Keratinocyte (primary cell): ENCODE measurements around the gene LDLRAD4. TPM values are rescaled to one million over a fixed set of nuclear protein-coding genes. Genes with fewer than 3 reads are reported as not detected.

Source experiments
- DNase-seq: peaks from one replicate; pipeline ENCODE4 v3.0.0-alpha.2; 2011; ENCODE audit warnings: low read depth, missing footprints, low spot score
- FAIRE-seq: peaks from 2 replicates; lab custom pipeline; 2011; peaks lifted over from hg19 to GRCh38; lab: Jason Lieb, UNC
- H2AFZ ChIP-seq: 2 replicates; pipeline ENCODE4 v1.6.0; 2012; ENCODE audit warnings: low read length, control low read depth, inconsistent platforms; ENCODE audit not compliant: control insufficient read depth
- H3K27ac ChIP-seq: 2 replicates; pipeline ENCODE4 v1.5.1; 2011; ENCODE audit warnings: low read length; ENCODE audit not compliant: control insufficient read depth, insufficient read depth
- H3K27me3 ChIP-seq: 3 replicates; pipeline ENCODE4 v1.6.0; 2011; ENCODE audit warnings: low read length; ENCODE audit not compliant: control insufficient read depth, insufficient read depth; ENCODE audit errors: extremely low read depth
- H3K36me3 ChIP-seq, 2 experiments: 2 replicates in 1 of 2; 3 replicates in 1 of 2; pipeline ENCODE4 v1.5.1; 2011; ENCODE audit warnings: low read length in 2 of 2, mild to moderate bottlenecking in 1 of 2; ENCODE audit not compliant: control insufficient read depth in 2 of 2, insufficient read depth in 2 of 2; ENCODE audit errors: extremely low read depth in 1 of 2
- H3K4me1 ChIP-seq: 3 replicates; pipeline ENCODE4 v1.5.1; 2011; ENCODE audit warnings: low read length; ENCODE audit not compliant: control insufficient read depth, insufficient read depth; ENCODE audit errors: extremely low read depth
- H3K4me2 ChIP-seq: 3 replicates; pipeline ENCODE4 v1.6.0; 2011; ENCODE audit warnings: low read depth, low read length; ENCODE audit not compliant: control insufficient read depth, insufficient read depth; ENCODE audit errors: extremely low read depth
- H3K4me3 ChIP-seq, 3 experiments: fragments of 200-600 bp in 1 of 3; sonication (generic) in 1 of 3; 2 replicates in 2 of 3; 3 replicates in 1 of 3; pipeline ENCODE4 v1.5.1; 2011 to 2016; ENCODE audit warnings: low read length in 3 of 3, mild to moderate bottlenecking in 3 of 3, control low read depth in 2 of 3, inconsistent platforms in 1 of 3, low read depth in 1 of 3, mixed read lengths in 1 of 3, mixed run types in 1 of 3, moderate library complexity in 1 of 3; ENCODE audit not compliant: control insufficient read depth in 2 of 3, insufficient read depth in 2 of 3; ENCODE audit errors: extremely low read depth in 1 of 3
- H3K79me2 ChIP-seq: 2 replicates; pipeline ENCODE4 v1.6.0; 2012; ENCODE audit warnings: low read length; ENCODE audit not compliant: control insufficient read depth, insufficient read depth
- H3K9ac ChIP-seq: 3 replicates; pipeline ENCODE4 v1.6.0; 2011; ENCODE audit warnings: low read length; ENCODE audit not compliant: control insufficient read depth, insufficient read depth; ENCODE audit errors: extremely low read depth
- H3K9me1 ChIP-seq: 3 replicates; pipeline ENCODE4 v1.6.0; 2011; ENCODE audit warnings: low read length; ENCODE audit not compliant: control insufficient read depth, insufficient read depth; ENCODE audit errors: extremely low read depth
- H3K9me3 ChIP-seq: 2 replicates; pipeline ENCODE4 v1.5.1; 2012; ENCODE audit warnings: low read depth, low read length; ENCODE audit not compliant: control insufficient read depth
- H4K20me1 ChIP-seq: 3 replicates; pipeline ENCODE4 v1.6.0; 2011; ENCODE audit warnings: low read length; ENCODE audit not compliant: control insufficient read depth, insufficient read depth; ENCODE audit errors: extremely low read depth
- CTCF ChIP-seq, 3 experiments: IDR thresholded peaks in 1 of 3; conservative IDR thresholded peaks in 1 of 3; optimal IDR thresholded peaks in 1 of 3; 2 replicates in 2 of 3; 3 replicates in 1 of 3; pipeline versions ENCODE3 to v1.5.1; 2011; ENCODE audit warnings: low read length in 3 of 3, mild to moderate bottlenecking in 3 of 3, moderate library complexity in 2 of 3, control low read depth in 1 of 3, inconsistent platforms in 1 of 3; ENCODE audit not compliant: insufficient read depth in 2 of 3; ENCODE audit errors: extremely low read depth in 1 of 3
- EZH2 ChIP-seq: IDR thresholded peaks from one replicate; pipeline ENCODE4 v1.6.1; 2012; ENCODE audit warnings: inconsistent platforms, mild to moderate bottlenecking, low read length, moderate library complexity
- dilution Hi-C: fragments of 300-500 bp; cut with MboI; formaldehyde crosslinking; loops from one replicate; pipeline ENCODE4 v1.7.0; 2020; ENCODE audit warnings: low sequenced_read_pairs; ENCODE audit not compliant: extremely low pct_ligation_motif_present
- polyA plus RNA-seq, 5 experiments: library from polyadenylated mRNA; depleted of rRNA in 3 of 5; stranded (reverse) in 3 of 5; stranded (forward) in 1 of 5; unstranded in 1 of 5; fragments of >200 nt; gene quantifications; 1 replicate in 1 of 5; 2 replicates in 3 of 5; 3 replicates in 1 of 5; pipeline versions ENCODE4 v1.2.1 to v1.2.3, GENCODE V29; 2011 to 2012; ENCODE audit warnings: missing spikeins in 2 of 5, low read depth in 1 of 5, low replicate concordance in 1 of 5

The LDLRAD4 gene
- polyA plus RNA-seq, 1 donor (not counting 4 experiments of a cell fraction or from before 2014, with no cell fraction given) = not detected

- Histone ChIP-seq H3K9ac (no peak overlapping the region), H3K4me3 (no peak overlapping the region), H3K9me1 (no peaks in the 10 kb centered on the region), H4K20me1 (no peaks in the 10 kb centered on the region), H2AFZ (no peak overlapping the region), H3K4me2 (no peak overlapping the region), H3K36me3 (no peaks in the 10 kb centered on the region), H3K27ac (no peak overlapping the region), H3K9me3 (no peaks in the 10 kb centered on the region), H3K27me3 (no peaks in the 10 kb centered on the region), H3K4me1 (no peaks in the 10 kb centered on the region), H3K79me2 (no peaks in the 10 kb centered on the region)
- DNase-seq (no peak), FAIRE-seq (no peak)
- dilution Hi-C loops = no loop called here
- TF ChIP-seq EZH2 (no peak), CTCF (optimal IDR thresholded peaks at IDR 0.05 in 1 of 3, IDR thresholded peaks at IDR 0.05 in 1 of 3, conservative IDR thresholded peaks at IDR 0.05 in 1 of 3; ENCODE audit: extremely low read depth in 1 of 3, insufficient read depth in 2 of 3, low read length in 3 of 3) (no peak)
Observed at GRCh38 chr18:13548966-13549879, 330.7 kb downstream of the LDLRAD4 start.

- H3K27ac ChIP-seq = no peak overlapping the region
- H2AFZ ChIP-seq = no peak overlapping the region
- no peaks in the 10 kb centered on the region for H3K79me2 ChIP-seq
- H3K9me3 ChIP-seq = no peaks in the 10 kb centered on the region
- no peak overlapping the region for H3K4me2 ChIP-seq
- FAIRE-seq = no peak
- H3K4me3 ChIP-seq = no peak overlapping the region
- no peaks in the 10 kb centered on the region for H3K27me3 ChIP-seq
- no peaks in the 10 kb centered on the region for H4K20me1 ChIP-seq
- H3K9ac ChIP-seq = no peak overlapping the region
- H3K4me1 ChIP-seq = no peaks in the 10 kb centered on the region
- no peak for TF ChIP-seq EZH2
- TF ChIP-seq CTCF (optimal IDR thresholded peaks at IDR 0.05 in 1 of 3, IDR thresholded peaks at IDR 0.05 in 1 of 3, conservative IDR thresholded peaks at IDR 0.05 in 1 of 3; ENCODE audit: extremely low read depth in 1 of 3, insufficient read depth in 2 of 3, low read length in 3 of 3) = no peak
- no peak for DNase-seq
- H3K9me1 ChIP-seq = no peaks in the 10 kb centered on the region
- dilution Hi-C loops = no loop called here
- H3K36me3 ChIP-seq = no peaks in the 10 kb centered on the region
Observed at GRCh38 chr18:13549880-13550232, 331.3 kb downstream of the LDLRAD4 start.
